Measurements from ENCODE around the gene BBS12. TPM values are rescaled to one million over a fixed set of nuclear protein-coding genes. Genes with fewer than 3 reads are reported as not detected.

Gene BBS12
- total and polyA plus RNA-seq, 2 donors: 3.0 to 5.8 TPM

DNA sequence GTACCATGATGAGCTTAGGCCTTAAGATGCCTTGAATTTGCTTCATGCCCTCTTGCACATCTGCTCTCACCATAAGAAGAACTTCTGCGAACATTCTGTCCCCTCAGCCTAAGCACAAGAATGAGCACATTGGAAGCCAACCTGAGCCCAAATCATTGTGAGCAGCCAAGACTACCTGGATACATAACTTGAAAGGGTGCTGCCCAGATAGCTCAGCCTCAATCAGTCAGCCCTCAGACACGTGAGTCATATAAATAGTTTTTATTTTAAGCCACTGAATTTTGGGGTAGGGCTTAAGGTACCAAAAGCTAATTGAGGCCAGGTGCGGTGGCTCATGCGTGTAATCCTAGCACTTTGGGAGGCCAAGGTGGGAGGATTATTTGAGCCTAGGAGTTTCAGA is 27.5 kb upstream of the BBS12 start:
- Histone ChIP-seq H3K4me1 (ENCODE audit: insufficient read depth) (no peaks in the 10 kb centered on the region), H3K4me3 (ENCODE audit: low read depth, low read length) (no peak overlapping the region), H3K36me3 (ENCODE audit: insufficient read depth) (no peaks in the 10 kb centered on the region), H3K27ac (ENCODE audit: low read depth) (no peak overlapping the region)
- WGBS: 89% methylated on average over 4 of the region's 4 CpGs
- no peak for DNase-seq (ENCODE audit: extremely low spot score)

DNA sequence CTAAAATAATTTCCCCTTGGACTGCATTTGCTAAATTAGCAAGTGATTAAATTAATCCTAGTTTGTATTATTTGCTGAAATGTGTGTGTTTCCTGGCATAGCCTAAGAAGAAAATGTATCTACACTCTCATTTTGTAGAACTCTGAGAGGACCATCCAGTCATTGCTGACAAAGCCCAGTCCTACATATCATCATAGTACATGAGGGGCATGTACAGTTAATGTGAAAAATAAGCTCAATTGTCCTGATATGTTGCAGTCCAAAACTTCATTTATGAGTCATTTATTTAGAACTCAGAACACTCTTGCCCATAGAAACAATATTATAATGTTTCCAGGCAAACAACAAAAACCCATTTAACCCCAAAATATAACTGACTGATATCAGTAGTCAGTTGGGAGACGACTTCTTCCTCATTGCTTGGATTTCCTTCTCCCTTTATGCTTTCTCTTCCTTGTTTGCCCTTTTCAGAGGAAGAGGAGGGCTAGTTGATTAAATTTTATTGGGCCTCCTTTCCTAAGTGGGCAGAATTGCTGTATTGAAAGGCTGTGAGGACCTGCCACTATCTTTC is 26.9 kb upstream of the BBS12 start:
- Histone ChIP-seq H3K27ac (ENCODE audit: low read depth) (no peak overlapping the region), H3K36me3 (ENCODE audit: insufficient read depth) (no peaks in the 10 kb centered on the region), H3K4me3 (ENCODE audit: low read depth, low read length) (no peak overlapping the region), H3K4me1 (ENCODE audit: insufficient read depth) (no peaks in the 10 kb centered on the region)
- 63% methylated on average over 1 of the region's 1 CpG for WGBS
- no peak for DNase-seq (ENCODE audit: extremely low spot score)

GRCh38 chr4:122706511-122706910 is 26.0 kb upstream of the BBS12 start:
- Histone ChIP-seq H3K4me3 (ENCODE audit: low read depth, low read length) (no peak overlapping the region), H3K27ac (ENCODE audit: low read depth) (no peak overlapping the region), H3K4me1 (ENCODE audit: insufficient read depth) (no peaks in the 10 kb centered on the region), H3K36me3 (ENCODE audit: insufficient read depth) (no peaks in the 10 kb centered on the region)
- WGBS: 95% methylated on average over 3 of the region's 3 CpGs
- no peak for DNase-seq (ENCODE audit: extremely low spot score)

DNA sequence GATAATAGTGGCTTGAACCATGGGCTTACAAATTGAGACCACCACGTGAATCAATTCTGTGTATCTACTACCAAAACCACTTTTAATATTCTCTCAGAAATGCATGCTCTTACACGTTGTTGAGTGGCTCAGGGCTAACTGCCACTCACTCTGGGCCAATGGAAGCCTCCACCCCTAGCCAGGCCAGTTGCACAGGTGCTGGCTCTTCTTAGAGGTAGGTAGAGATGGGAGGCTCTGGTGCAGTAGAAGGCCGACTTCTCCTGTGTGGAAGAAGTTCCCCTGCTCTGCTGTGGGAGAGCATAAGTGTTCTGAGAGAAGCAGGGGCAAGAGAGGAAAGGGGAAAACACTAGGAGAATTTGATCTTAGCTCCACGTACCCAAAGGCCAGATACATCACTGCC is 25.0 kb upstream of the BBS12 start:
- Histone ChIP-seq H3K4me3 (ENCODE audit: low read depth, low read length) (no peak overlapping the region), H3K36me3 (ENCODE audit: insufficient read depth) (no peaks in the 10 kb centered on the region), H3K4me1 (ENCODE audit: insufficient read depth) (no peaks in the 10 kb centered on the region), H3K27ac (ENCODE audit: low read depth) (no peak overlapping the region)
- DNase-seq (ENCODE audit: extremely low spot score): no peak
- 88% methylated on average over 4 of the region's 4 CpGs for WGBS

DNA sequence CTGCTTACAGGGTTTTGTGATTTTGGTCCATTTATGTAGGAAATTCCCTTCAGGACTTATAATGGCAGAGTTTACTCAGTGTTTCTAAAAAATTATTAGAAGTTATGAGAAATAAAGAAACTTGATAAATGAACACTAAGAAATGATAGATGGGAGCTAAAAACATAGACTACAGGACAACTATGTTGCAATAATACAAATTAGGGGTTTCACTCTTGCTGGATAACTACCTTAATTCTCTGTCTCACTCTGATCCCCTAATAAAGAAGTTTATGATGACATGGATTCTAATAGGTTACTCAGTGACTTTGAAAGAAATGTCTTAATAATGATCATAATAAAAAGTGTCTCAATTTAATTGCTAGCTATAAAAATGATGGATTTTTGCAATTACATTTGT is 23.3 kb upstream of the BBS12 start:
- no peak for DNase-seq (ENCODE audit: extremely low spot score)

DNA sequence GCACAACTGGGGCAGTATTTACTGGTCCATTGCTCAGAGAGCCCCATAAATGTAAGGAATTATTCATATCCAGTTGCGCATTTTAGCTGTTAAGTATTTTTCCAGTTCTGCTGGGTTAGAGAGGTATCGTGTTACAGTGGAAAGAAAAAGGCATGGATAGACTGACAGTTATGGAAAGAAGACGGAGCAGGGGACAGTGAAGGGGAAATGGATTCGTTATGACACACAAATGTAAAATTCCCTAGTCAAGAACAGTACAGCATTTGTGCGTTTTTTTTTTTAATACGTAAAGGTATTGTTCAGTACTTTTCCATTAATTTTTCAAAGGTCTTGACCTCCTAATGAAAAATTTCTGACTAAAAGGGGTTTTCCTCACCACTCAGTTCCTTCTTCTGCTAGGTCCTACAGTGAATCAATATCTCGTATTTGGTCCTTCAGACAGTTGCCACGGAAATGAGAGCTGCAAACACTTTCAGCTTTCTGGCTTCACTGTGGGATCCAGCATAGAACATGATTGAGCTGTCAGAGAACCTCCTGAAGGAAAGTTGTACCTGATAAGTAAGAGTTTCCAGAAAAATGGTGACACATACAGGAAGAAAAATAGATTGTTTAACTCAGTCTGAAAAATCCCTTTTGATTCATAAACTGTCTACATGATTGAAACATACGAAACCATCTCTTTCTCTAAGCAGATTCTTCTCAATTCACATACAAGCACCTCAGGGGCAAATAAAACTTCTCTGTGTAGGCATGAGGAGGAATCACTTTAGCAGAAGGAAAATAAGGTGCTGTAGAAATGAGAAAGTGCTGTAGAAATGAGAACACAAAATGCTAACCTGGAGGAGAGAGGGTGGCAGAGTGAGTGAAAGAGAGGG is 21.8 kb upstream of the BBS12 start:
- Histone ChIP-seq H3K27ac (ENCODE audit: low read depth) (no peak overlapping the region), H3K36me3 (ENCODE audit: insufficient read depth) (no peaks in the 10 kb centered on the region), H3K4me1 (ENCODE audit: insufficient read depth) (no peaks in the 10 kb centered on the region), H3K4me3 (ENCODE audit: low read depth, low read length) (no peak overlapping the region)
- WGBS: 71% methylated on average over 9 of the region's 9 CpGs
- DNase-seq (ENCODE audit: extremely low spot score): no peak

More for the DNA sequence above, 23.3 kb upstream of the BBS12 start:
- Histone ChIP-seq H3K4me3 (ENCODE audit: low read depth, low read length) (no peak overlapping the region), H3K36me3 (ENCODE audit: insufficient read depth) (no peaks in the 10 kb centered on the region), H3K4me1 (ENCODE audit: insufficient read depth) (no peaks in the 10 kb centered on the region), H3K27ac (ENCODE audit: low read depth) (no peak overlapping the region)

GRCh38 chr4:122711919-122712318 is 20.6 kb upstream of the BBS12 start:
- no peak overlapping the region for H3K4me3 ChIP-seq (ENCODE audit: low read depth, low read length)
- H3K36me3 ChIP-seq (ENCODE audit: insufficient read depth): no peaks in the 10 kb centered on the region
- no peaks in the 10 kb centered on the region for H3K4me1 ChIP-seq (ENCODE audit: insufficient read depth)
- no peak for DNase-seq (ENCODE audit: extremely low spot score)
- no peak overlapping the region for H3K27ac ChIP-seq (ENCODE audit: low read depth)

DNA sequence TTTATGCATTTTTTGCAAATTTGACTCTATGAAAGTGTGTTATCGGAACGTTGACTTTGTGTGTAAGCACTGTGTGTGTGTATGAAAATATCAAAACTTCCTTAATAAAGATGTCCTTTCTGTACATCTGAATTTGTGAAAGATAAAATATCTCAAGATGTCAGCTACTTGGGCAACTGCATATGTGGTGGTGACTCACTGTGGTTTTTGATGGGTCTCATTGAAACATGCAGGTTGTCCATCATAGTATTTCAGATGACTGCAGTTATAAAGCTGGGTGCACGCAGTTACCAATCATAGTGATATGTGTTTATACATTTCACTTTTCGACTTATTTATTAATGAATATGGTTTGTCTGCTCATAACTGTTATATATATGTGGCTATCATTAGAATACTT is 19.7 kb upstream of the BBS12 start:
- no peaks in the 10 kb centered on the region for H3K4me1 ChIP-seq (ENCODE audit: insufficient read depth)
- DNase-seq (ENCODE audit: extremely low spot score): no peak
- no peak overlapping the region for H3K4me3 ChIP-seq (ENCODE audit: low read depth, low read length)
- H3K27ac ChIP-seq (ENCODE audit: low read depth): no peak overlapping the region
- H3K36me3 ChIP-seq (ENCODE audit: insufficient read depth): no peaks in the 10 kb centered on the region
- 94% methylated on average over 4 of the region's 4 CpGs for WGBS

DNA sequence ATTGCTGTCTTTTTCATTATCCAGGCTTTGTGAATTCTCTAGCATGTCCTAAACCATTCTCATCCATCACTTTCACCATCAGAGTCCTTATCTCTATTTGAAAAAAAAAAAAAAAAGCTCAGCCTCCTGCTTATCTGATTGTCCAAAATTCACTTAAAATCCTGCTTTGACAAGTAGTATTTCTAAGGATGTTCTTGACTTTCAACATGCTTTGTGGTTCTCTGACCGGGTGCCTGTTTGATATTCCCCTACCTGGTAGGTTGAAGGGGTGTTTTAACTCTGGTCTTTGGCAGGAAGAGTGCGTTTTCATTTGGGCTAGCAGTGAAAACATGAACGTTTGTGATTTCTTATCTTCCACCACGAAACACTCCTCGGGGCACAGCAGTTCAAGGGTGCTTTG is 17.3 kb upstream of the BBS12 start:
- H3K4me3 ChIP-seq (ENCODE audit: low read depth, low read length): no peak overlapping the region
- no peak overlapping the region for H3K27ac ChIP-seq (ENCODE audit: low read depth)
- no peaks in the 10 kb centered on the region for H3K36me3 ChIP-seq (ENCODE audit: insufficient read depth)
- no peak for DNase-seq (ENCODE audit: extremely low spot score)
- no peaks in the 10 kb centered on the region for H3K4me1 ChIP-seq (ENCODE audit: insufficient read depth)
- 26% methylated on average over 5 of the region's 5 CpGs for WGBS

GRCh38 chr4:122716825-122717448 is 15.6 kb upstream of the BBS12 start:
- Histone ChIP-seq H3K27ac (ENCODE audit: low read depth) (no peak overlapping the region), H3K4me1 (ENCODE audit: insufficient read depth) (no peaks in the 10 kb centered on the region), H3K36me3 (ENCODE audit: insufficient read depth) (no peaks in the 10 kb centered on the region), H3K4me3 (ENCODE audit: low read depth, low read length) (no peak overlapping the region)
- 32% methylated on average over 4 of the region's 4 CpGs for WGBS
- DNase-seq (ENCODE audit: extremely low spot score): no peak

DNA sequence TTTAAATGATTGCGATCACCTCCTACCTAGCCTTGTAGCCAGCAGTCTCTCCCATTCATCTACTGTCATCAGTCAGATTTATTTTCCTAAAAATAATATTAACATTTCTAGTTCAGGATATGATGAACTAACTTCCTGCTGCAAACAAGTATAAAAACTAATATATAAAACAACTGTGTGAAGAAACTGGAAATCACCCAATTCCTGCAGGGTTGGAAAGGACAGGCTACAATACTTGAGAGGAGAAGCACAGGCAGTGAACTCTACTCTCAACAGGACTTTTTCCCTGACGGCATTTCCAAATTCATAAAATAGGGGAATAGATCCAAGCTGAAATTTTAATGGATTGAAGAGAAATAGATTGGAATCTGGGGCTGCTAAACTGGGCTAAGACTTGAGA is 14.2 kb upstream of the BBS12 start:
- no peaks in the 10 kb centered on the region for H3K36me3 ChIP-seq (ENCODE audit: insufficient read depth)
- WGBS: 71% methylated on average over 2 of the region's 2 CpGs
- H3K4me3 ChIP-seq (ENCODE audit: low read depth, low read length): no peak overlapping the region
- no peak overlapping the region for H3K27ac ChIP-seq (ENCODE audit: low read depth)
- H3K4me1 ChIP-seq (ENCODE audit: insufficient read depth): no peaks in the 10 kb centered on the region
- no peak for DNase-seq (ENCODE audit: extremely low spot score)

DNA sequence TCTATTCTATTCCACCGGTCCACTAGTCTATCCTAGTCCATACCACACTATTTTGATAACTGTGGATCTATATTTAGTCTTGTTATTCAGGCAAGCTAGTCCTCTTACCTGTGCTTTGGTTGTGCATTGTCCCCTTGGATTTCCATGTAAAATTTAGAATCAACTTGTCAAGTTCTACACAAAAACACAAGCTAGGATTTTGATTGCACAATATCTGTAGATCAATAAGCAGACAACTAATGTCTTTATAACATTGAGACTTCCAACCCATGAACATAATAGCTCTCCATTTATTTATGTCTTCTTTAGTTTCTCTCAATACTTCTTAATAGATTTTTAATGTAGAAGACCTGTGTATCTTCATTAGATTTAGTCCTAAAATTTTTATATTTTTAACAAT is 10.2 kb upstream of the BBS12 start:
- Histone ChIP-seq H3K4me3 (ENCODE audit: low read depth, low read length) (no peak overlapping the region), H3K27ac (ENCODE audit: low read depth) (no peak overlapping the region), H3K36me3 (ENCODE audit: insufficient read depth) (no peaks in the 10 kb centered on the region), H3K4me1 (ENCODE audit: insufficient read depth) (no peaks in the 10 kb centered on the region)
- DNase-seq (ENCODE audit: extremely low spot score): no peak
- WGBS: 94% methylated on average over 1 of the region's 1 CpG

DNA sequence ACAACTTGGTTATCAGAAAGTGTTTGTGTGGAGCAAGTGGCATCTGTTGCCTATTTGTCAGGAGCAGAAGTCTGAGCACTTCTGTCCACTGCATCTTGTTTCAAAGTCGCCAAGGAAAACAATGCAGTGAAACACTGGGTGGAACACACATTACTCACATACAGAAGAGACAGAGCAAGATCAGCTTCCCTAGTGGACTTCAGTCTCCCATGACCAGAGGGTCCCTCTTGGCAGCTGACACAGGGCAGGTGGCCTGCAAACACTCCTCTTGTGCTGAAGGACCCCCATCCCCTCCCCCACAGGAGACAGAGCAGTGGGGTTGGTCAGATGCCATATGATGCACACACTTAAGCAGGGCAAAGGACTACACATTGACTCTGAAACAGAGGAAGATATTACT is 3.6 kb upstream of the BBS12 start:
- H3K27ac ChIP-seq (ENCODE audit: low read depth): no peak overlapping the region
- 74% methylated on average over 1 of the region's 1 CpG for WGBS
- peaks cover 4% of the 10 kb centered on the region for H3K4me1 ChIP-seq (ENCODE audit: insufficient read depth)
- no peaks in the 10 kb centered on the region for H3K36me3 ChIP-seq (ENCODE audit: insufficient read depth)
- DNase-seq (ENCODE audit: extremely low spot score): no peak
- no peak overlapping the region for H3K4me3 ChIP-seq (ENCODE audit: low read depth, low read length)

- no peak for DNase-seq (ENCODE audit: extremely low spot score)
- H3K4me1 ChIP-seq (ENCODE audit: insufficient read depth): peaks cover 4% of the 10 kb centered on the region
- 55% methylated on average over 2 of the region's 2 CpGs for WGBS
- no peak overlapping the region for H3K27ac ChIP-seq (ENCODE audit: low read depth)
- H3K4me3 ChIP-seq (ENCODE audit: low read depth, low read length): no peak overlapping the region
- no peaks in the 10 kb centered on the region for H3K36me3 ChIP-seq (ENCODE audit: insufficient read depth)
Measured at GRCh38 chr4:122731676-122732075, 828 bp upstream of the BBS12 start.

Measured in urinary bladder (tissue), 4 donors.